ENCODE data around the gene KIF21A. TPM values are rescaled to one million over a fixed set of nuclear protein-coding genes. Genes with fewer than 3 reads are reported as not detected.

The KIF21A gene
- total and polyA plus RNA-seq, 2 donors (not counting 3 experiments of a cell fraction or from before 2014, with no cell fraction given): 1.8 to 10.1 TPM

DNA sequence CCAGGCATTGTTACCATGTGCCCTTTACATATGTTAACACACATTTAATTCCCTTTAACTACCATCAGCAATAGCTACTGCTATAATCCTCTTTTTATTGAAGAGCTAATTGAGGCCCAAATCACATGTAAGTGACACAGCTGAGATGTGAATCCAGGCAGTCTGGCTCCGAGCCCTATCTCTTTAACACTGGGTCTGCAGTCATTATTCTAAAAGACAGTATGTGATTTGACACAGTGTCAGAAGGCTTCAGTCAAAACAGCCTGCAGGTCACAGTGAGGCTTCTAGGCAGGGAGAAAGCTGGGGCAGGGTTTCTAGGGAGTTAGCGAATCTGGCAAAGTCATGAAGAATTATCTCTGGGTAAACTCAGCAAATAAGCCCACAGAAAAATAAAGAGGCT is 148.2 kb downstream of the KIF21A start:
- no peak for FAIRE-seq
- intact Hi-C loops (cut with micrococcal nuclease): no loop called here
- no peaks in the 10 kb centered on the region for H3K79me2 ChIP-seq (ENCODE audit: control insufficient read depth, insufficient read depth, low read length)
- TF ChIP-seq FOS (IDR thresholded peaks at IDR 0.05; ENCODE audit: borderline replicate concordance, insufficient read depth, low read length) (no peak), EZH2 (IDR thresholded peaks at IDR 0.05; ENCODE audit: borderline replicate concordance, low read depth, low read length, severe bottlenecking) (no peak)
- TF ChIP-seq, protein P1, sequence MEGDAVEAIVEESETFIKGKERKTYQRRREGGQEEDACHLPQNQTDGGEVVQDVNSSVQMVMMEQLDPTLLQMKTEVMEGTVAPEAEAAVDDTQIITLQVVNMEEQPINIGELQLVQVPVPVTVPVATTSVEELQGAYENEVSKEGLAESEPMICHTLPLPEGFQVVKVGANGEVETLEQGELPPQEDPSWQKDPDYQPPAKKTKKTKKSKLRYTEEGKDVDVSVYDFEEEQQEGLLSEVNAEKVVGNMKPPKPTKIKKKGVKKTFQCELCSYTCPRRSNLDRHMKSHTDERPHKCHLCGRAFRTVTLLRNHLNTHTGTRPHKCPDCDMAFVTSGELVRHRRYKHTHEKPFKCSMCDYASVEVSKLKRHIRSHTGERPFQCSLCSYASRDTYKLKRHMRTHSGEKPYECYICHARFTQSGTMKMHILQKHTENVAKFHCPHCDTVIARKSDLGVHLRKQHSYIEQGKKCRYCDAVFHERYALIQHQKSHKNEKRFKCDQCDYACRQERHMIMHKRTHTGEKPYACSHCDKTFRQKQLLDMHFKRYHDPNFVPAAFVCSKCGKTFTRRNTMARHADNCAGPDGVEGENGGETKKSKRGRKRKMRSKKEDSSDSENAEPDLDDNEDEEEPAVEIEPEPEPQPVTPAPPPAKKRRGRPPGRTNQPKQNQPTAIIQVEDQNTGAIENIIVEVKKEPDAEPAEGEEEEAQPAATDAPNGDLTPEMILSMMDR (IDR thresholded peaks at IDR 0.05; ENCODE audit: extremely low read depth in 1 of 2, insufficient read depth in 1 of 2, low read depth in 1 of 2, low read length in 2 of 2): no peak
- ChIA-PET CTCF (interaction anchor here (0.8 to 1.2 kb wide), 3 partner anchors 9 to 471 kb away, joined by 3 read pairs; no protein-coding TSS in a partner anchor), POLR2A (no interaction called here)
- H3K4me3 ChIP-seq (replicated peaks in 1 of 3; ENCODE audit: insufficient read depth in 1 of 3, low read depth in 1 of 3, low read length in 3 of 3): no peak overlapping the region
- H3K36me3 ChIP-seq (ENCODE audit: control insufficient read depth in 2 of 2, extremely low read depth in 1 of 2, insufficient read depth in 2 of 2, low read length in 2 of 2): no peaks in the 10 kb centered on the region
- H4K20me1 ChIP-seq (replicated peaks; ENCODE audit: control insufficient read depth, extremely low read depth, insufficient read depth, low read length): no peaks in the 10 kb centered on the region
- H3K9ac ChIP-seq (replicated peaks; ENCODE audit: extremely low read depth, insufficient read depth, low read length): no peak overlapping the region
- H3K4me2 ChIP-seq (ENCODE audit: insufficient read depth, low read length): no peak overlapping the region
- no TSS peak for BruUV-seq (replicated peaks)
- no peak for DNase-seq (ENCODE audit: low read depth, low spot score)
- H3K4me1 ChIP-seq (ENCODE audit: control insufficient read depth, extremely low read depth, insufficient read depth, low read length): no peaks in the 10 kb centered on the region
- no peaks in the 10 kb centered on the region for H3K9me3 ChIP-seq (replicated peaks; ENCODE audit: control insufficient read depth, insufficient read depth, low read length)
- H3K27me3 ChIP-seq (ENCODE audit: control insufficient read depth in 2 of 2, insufficient read depth in 2 of 2, low read length in 2 of 2): no peaks in the 10 kb centered on the region
- no peak overlapping the region for H2AFZ ChIP-seq (ENCODE audit: low read depth, low read length)
- dilution Hi-C loops (cut with MboI; ENCODE audit: extremely low pct_ligation_motif_present, low sequenced_read_pairs): no loop called here
- no peak overlapping the region for H3K27ac ChIP-seq (ENCODE audit: insufficient read depth, low read depth, low read length)
- H3K9me1 ChIP-seq (replicated peaks; ENCODE audit: control insufficient read depth, extremely low read depth, insufficient read depth, low read length): no peaks in the 10 kb centered on the region

DNA sequence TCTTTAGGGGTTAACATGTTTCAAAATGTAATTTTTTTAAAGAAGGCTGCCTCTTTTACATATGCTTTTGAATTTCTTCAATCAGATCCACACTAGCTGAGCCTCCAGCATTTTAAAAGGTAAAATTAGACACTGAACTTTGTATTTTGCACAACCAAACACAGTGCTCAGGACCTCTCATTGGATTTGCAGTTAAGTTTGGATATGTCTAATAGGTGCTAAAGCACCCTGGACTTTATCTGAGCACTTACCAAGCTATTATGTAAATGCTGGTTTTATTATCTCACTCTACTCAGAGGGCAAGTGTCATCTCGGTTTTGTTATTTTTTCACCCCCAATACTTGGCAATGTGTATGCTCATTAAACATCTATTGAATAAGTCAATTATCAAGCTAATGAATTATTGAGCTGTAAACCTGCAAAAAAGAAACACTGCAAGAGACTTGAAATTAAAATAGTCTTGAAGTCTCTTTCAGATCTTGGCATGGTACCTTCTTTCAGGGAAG is 150.7 kb downstream of the KIF21A start:
- H3K9me3 ChIP-seq (replicated peaks; ENCODE audit: control insufficient read depth, insufficient read depth, low read length): no peaks in the 10 kb centered on the region
- no peak for DNase-seq (ENCODE audit: low read depth, low spot score)
- no peak overlapping the region for H3K4me2 ChIP-seq (ENCODE audit: insufficient read depth, low read length)
- H3K9ac ChIP-seq (replicated peaks; ENCODE audit: extremely low read depth, insufficient read depth, low read length): no peak overlapping the region
- no peak overlapping the region for H3K4me3 ChIP-seq (replicated peaks in 1 of 3; ENCODE audit: insufficient read depth in 1 of 3, low read depth in 1 of 3, low read length in 3 of 3)
- H3K79me2 ChIP-seq (ENCODE audit: control insufficient read depth, insufficient read depth, low read length): no peaks in the 10 kb centered on the region
- H3K36me3 ChIP-seq (ENCODE audit: control insufficient read depth in 2 of 2, extremely low read depth in 1 of 2, insufficient read depth in 2 of 2, low read length in 2 of 2): no peaks in the 10 kb centered on the region
- ChIA-PET POLR2A (no interaction called here), CTCF (interaction anchor here (0.7 to 1.3 kb wide), 3 partner anchors 10 to 19 kb away, joined by 3 to 7 read pairs (median 3); no protein-coding TSS in a partner anchor)
- dilution Hi-C loops (cut with MboI; ENCODE audit: extremely low pct_ligation_motif_present, low sequenced_read_pairs) (no loop called here), intact Hi-C loops (cut with micrococcal nuclease) (no loop called here)
- H3K9me1 ChIP-seq (replicated peaks; ENCODE audit: control insufficient read depth, extremely low read depth, insufficient read depth, low read length): no peaks in the 10 kb centered on the region
- BruUV-seq (replicated peaks): no TSS peak
- FAIRE-seq: no peak
- H2AFZ ChIP-seq (ENCODE audit: low read depth, low read length): no peak overlapping the region
- H3K4me1 ChIP-seq (ENCODE audit: control insufficient read depth, extremely low read depth, insufficient read depth, low read length): no peaks in the 10 kb centered on the region
- no peak overlapping the region for H3K27ac ChIP-seq (ENCODE audit: insufficient read depth, low read depth, low read length)
- TF ChIP-seq, protein P2, sequence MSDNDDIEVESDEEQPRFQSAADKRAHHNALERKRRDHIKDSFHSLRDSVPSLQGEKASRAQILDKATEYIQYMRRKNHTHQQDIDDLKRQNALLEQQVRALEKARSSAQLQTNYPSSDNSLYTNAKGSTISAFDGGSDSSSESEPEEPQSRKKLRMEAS (IDR thresholded peaks at IDR 0.05; ENCODE audit: insufficient read depth, insufficient read length): no peak
- TF ChIP-seq GATA2 (IDR thresholded peaks at IDR 0.05; ENCODE audit: insufficient read depth, insufficient read length, low read depth, low read length) (no peak), MYC (IDR thresholded peaks at IDR 0.05; ENCODE audit: low read depth, low read length) (no peak), FOS (IDR thresholded peaks at IDR 0.05; ENCODE audit: borderline replicate concordance, insufficient read depth, low read length) (no peak), JUN (IDR thresholded peaks at IDR 0.05; ENCODE audit: borderline replicate concordance, insufficient read depth, insufficient read length, low read depth) (no peak)
- TF ChIP-seq, protein P1 (IDR thresholded peaks at IDR 0.05; ENCODE audit: extremely low read depth in 1 of 2, insufficient read depth in 1 of 2, low read depth in 1 of 2, low read length in 2 of 2): no peak
- no peaks in the 10 kb centered on the region for H4K20me1 ChIP-seq (replicated peaks; ENCODE audit: control insufficient read depth, extremely low read depth, insufficient read depth, low read length)
- H3K27me3 ChIP-seq (ENCODE audit: control insufficient read depth in 2 of 2, insufficient read depth in 2 of 2, low read length in 2 of 2): no peaks in the 10 kb centered on the region

All from endothelial cell of umbilical vein (primary cell).